Neural cell (in vitro differentiated cells): ENCODE data around the gene HS1BP3. TPM values are rescaled to one million over a fixed set of nuclear protein-coding genes. Genes with fewer than 3 reads are reported as not detected.

Source experiments
- H2AFZ ChIP-seq: fragments of 200-600, 300-800 bp; sonication (generic), shearing (Covaris generic); 2 replicates; pipeline ENCODE4 v1.6.0; 2014; ENCODE audit warnings: low read depth, mild to moderate bottlenecking, antibody characterized with exemption, low read length, moderate library complexity
- H3F3A ChIP-seq: fragments of 200-600 bp; shearing (Covaris generic); 2 replicates; pipeline ENCODE4 v1.6.1; 2016; ENCODE audit warnings: mild to moderate bottlenecking, moderate library complexity, mixed read lengths, antibody characterized with exemption, low read length; ENCODE audit not compliant: insufficient read depth, poor library complexity, severe bottlenecking
- H3K27ac ChIP-seq: fragments of 200-600, 300-800 bp; sonication (generic), shearing (Covaris generic); 2 replicates; pipeline ENCODE4 v1.5.1; 2014; ENCODE audit warnings: mild to moderate bottlenecking, low read length, moderate library complexity
- H3K27me3 ChIP-seq: fragments of 300-800, 200-600 bp; sonication (generic), shearing (Covaris generic); 2 replicates; pipeline ENCODE4 v1.6.0; 2014; ENCODE audit warnings: mild to moderate bottlenecking, low read depth, low read length, moderate library complexity; ENCODE audit not compliant: insufficient read depth
- H3K36me3 ChIP-seq: fragments of 300-800, 200-600 bp; sonication (generic), shearing (Covaris generic); 2 replicates; pipeline ENCODE4 v1.5.1; 2014; ENCODE audit warnings: mild to moderate bottlenecking, antibody characterized with exemption, low read length, moderate library complexity; ENCODE audit not compliant: insufficient read depth
- H3K4me2 ChIP-seq: fragments of 300-800, 200-600 bp; sonication (generic), shearing (Covaris generic); 2 replicates; pipeline ENCODE4 v1.6.0; 2014; ENCODE audit warnings: mild to moderate bottlenecking, low read length
- H3K4me3 ChIP-seq: fragments of 300-800, 200-600 bp; sonication (generic), shearing (Covaris generic); 2 replicates; pipeline ENCODE4 v1.5.1; 2014; ENCODE audit warnings: mild to moderate bottlenecking, low read length, moderate library complexity
- H3K79me2 ChIP-seq: fragments of 200-600 bp; shearing (Covaris generic); replicated peaks from 2 replicates; pipeline ENCODE4 v1.6.0; 2014; ENCODE audit warnings: mild to moderate bottlenecking, low read length, moderate library complexity; ENCODE audit not compliant: insufficient read depth
- H3K9ac ChIP-seq: fragments of 300-800, 200-600 bp; sonication (generic), shearing (Covaris generic); 2 replicates; pipeline ENCODE4 v1.6.1; 2016; ENCODE audit warnings: mild to moderate bottlenecking, low read length, mixed read lengths
- H3K9me2 ChIP-seq: fragments of 200-600 bp; shearing (Covaris generic); 2 replicates; pipeline ENCODE4 v1.6.1; 2016; ENCODE audit warnings: mild to moderate bottlenecking, low read length, mixed read lengths; ENCODE audit not compliant: insufficient read depth
- H3K9me3 ChIP-seq: fragments of 200-600, 300-800 bp; sonication (generic), shearing (Covaris generic); 2 replicates; pipeline ENCODE4 v1.6.1; 2016; ENCODE audit warnings: mild to moderate bottlenecking, mixed run types, low read length, moderate library complexity, mixed read lengths
- H4K20me1 ChIP-seq: fragments of 200-600 bp; shearing (Covaris generic); 2 replicates; pipeline ENCODE4 v1.6.1; 2016; ENCODE audit warnings: mild to moderate bottlenecking, mixed run types; ENCODE audit not compliant: insufficient read depth
- CTCF ChIP-seq: fragments of 450-650 bp; IDR thresholded peaks from 2 replicates; pipeline ENCODE4 v1.5.1; 2014; ENCODE audit warnings: antibody characterized with exemption, mild to moderate bottlenecking, moderate library complexity; ENCODE audit not compliant: poor library complexity, severe bottlenecking
- EP300 ChIP-seq: fragments of 450-650 bp; conservative IDR thresholded peaks from 2 replicates; pipeline ENCODE4 v1.6.1; 2014; ENCODE audit warnings: antibody characterized with exemption, mild to moderate bottlenecking, moderate library complexity; ENCODE audit not compliant: poor library complexity, severe bottlenecking
- EZH2 ChIP-seq: fragments of 200-600, 300-800 bp; shearing (Covaris generic), sonication (generic); IDR thresholded peaks from 2 replicates; pipeline ENCODE4 v1.6.1; 2014; ENCODE audit warnings: antibody characterized with exemption, low read length, borderline replicate concordance, mild to moderate bottlenecking; ENCODE audit not compliant: insufficient read depth, poor library complexity, severe bottlenecking
- MXI1 ChIP-seq: fragments of 450-650 bp; conservative IDR thresholded peaks from 2 replicates; pipeline ENCODE4 v1.6.1; 2014; ENCODE audit warnings: antibody characterized with exemption, mild to moderate bottlenecking; ENCODE audit not compliant: poor library complexity, severe bottlenecking
- POLR2AphosphoS5 ChIP-seq: IDR thresholded peaks from 2 replicates; pipeline ENCODE4 v1.6.1; 2012
- RAD21 ChIP-seq: fragments of 450-650 bp; conservative IDR thresholded peaks from 2 replicates; pipeline ENCODE4 v1.6.1; 2014; ENCODE audit warnings: antibody characterized with exemption, mild to moderate bottlenecking, moderate library complexity
- SMC3 ChIP-seq: fragments of 450-650 bp; conservative IDR thresholded peaks from 2 replicates; pipeline ENCODE4 v1.6.1; 2014; ENCODE audit warnings: antibody characterized with exemption, mild to moderate bottlenecking, moderate library complexity; ENCODE audit not compliant: poor library complexity
- TAF1 ChIP-seq: IDR thresholded peaks from 2 replicates; pipeline ENCODE4 v1.6.1; 2012; ENCODE audit warnings: low read depth
- polyA plus RNA-seq: library from polyadenylated mRNA; depleted of rRNA; stranded (reverse); fragments of >200 nt; gene quantifications from 2 replicates; pipeline ENCODE4 v1.2.3, GENCODE V29; 2014
- TF ChIP-seq, protein P1 (sequence below): IDR thresholded peaks from 2 replicates; pipeline ENCODE4 v1.6.1; 2012; ENCODE audit warnings: borderline replicate concordance

Gene HS1BP3
- polyA plus RNA-seq, 1 donor from 2014 or later: 8.9 TPM

DNA sequence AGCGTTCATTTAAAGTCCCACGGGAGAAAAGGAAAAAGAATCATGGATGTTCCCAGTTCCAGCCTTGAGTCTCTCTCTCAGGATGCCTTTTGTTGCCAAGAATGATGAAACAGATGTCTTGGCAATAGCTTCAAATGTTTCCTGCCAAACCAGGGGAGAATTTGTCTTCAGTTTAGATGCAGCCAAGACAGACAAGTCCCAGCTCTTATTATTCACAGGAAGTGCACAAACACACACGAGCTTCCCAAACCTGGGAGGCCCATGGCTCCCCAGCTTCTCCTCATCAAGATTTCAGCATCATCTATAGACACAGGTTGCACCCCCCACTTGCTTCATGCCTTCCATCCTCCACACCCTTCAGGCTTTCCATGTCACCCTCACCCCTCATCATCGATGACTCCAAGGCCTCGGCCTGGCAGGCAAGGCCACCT, 45.9 kb downstream of the HS1BP3 start:
- Histone ChIP-seq H3K79me2 (no peaks in the 10 kb centered on the region), H3K27me3 (no peaks in the 10 kb centered on the region), H3K4me3 (no peak overlapping the region), H3K27ac (no peak overlapping the region), H3F3A (no peaks in the 10 kb centered on the region), H3K9ac (no peak overlapping the region), H3K4me2 (no peak overlapping the region), H3K9me2 (no peaks in the 10 kb centered on the region), H3K36me3 (no peaks in the 10 kb centered on the region), H2AFZ (no peak overlapping the region), H3K9me3 (peaks cover 4% of the 10 kb centered on the region), H4K20me1 (no peaks in the 10 kb centered on the region)
- TF ChIP-seq RAD21 (no peak), EZH2 (no peak), MXI1 (no peak), TAF1 (no peak), EP300 (no peak), SMC3 (no peak), CTCF (no peak), POLR2AphosphoS5 (no peak)
- TF ChIP-seq, protein P1, sequence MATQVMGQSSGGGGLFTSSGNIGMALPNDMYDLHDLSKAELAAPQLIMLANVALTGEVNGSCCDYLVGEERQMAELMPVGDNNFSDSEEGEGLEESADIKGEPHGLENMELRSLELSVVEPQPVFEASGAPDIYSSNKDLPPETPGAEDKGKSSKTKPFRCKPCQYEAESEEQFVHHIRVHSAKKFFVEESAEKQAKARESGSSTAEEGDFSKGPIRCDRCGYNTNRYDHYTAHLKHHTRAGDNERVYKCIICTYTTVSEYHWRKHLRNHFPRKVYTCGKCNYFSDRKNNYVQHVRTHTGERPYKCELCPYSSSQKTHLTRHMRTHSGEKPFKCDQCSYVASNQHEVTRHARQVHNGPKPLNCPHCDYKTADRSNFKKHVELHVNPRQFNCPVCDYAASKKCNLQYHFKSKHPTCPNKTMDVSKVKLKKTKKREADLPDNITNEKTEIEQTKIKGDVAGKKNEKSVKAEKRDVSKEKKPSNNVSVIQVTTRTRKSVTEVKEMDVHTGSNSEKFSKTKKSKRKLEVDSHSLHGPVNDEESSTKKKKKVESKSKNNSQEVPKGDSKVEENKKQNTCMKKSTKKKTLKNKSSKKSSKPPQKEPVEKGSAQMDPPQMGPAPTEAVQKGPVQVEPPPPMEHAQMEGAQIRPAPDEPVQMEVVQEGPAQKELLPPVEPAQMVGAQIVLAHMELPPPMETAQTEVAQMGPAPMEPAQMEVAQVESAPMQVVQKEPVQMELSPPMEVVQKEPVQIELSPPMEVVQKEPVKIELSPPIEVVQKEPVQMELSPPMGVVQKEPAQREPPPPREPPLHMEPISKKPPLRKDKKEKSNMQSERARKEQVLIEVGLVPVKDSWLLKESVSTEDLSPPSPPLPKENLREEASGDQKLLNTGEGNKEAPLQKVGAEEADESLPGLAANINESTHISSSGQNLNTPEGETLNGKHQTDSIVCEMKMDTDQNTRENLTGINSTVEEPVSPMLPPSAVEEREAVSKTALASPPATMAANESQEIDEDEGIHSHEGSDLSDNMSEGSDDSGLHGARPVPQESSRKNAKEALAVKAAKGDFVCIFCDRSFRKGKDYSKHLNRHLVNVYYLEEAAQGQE: no peak

- Histone ChIP-seq H3F3A (no peaks in the 10 kb centered on the region), H2AFZ (no peak overlapping the region), H3K27me3 (no peaks in the 10 kb centered on the region), H3K36me3 (no peaks in the 10 kb centered on the region), H4K20me1 (no peaks in the 10 kb centered on the region), H3K9ac (no peak overlapping the region), H3K4me2 (no peak overlapping the region), H3K4me3 (no peak overlapping the region), H3K9me2 (no peaks in the 10 kb centered on the region), H3K79me2 (no peaks in the 10 kb centered on the region), H3K27ac (no peak overlapping the region), H3K9me3 (peaks cover 4% of the 10 kb centered on the region)
- TF ChIP-seq, protein P1: no peak
- TF ChIP-seq RAD21: no peak
- TF ChIP-seq EZH2: no peak
- TF ChIP-seq MXI1: no peak
- TF ChIP-seq TAF1: no peak
- TF ChIP-seq SMC3: no peak
- no peak for TF ChIP-seq CTCF
- no peak for TF ChIP-seq POLR2AphosphoS5
- TF ChIP-seq EP300: no peak
Measured at GRCh38 chr2:20604401-20604911, 46.4 kb downstream of the HS1BP3 start.
